Stomach (tissue), 9 donors: ENCODE results near the gene DOCK3. TPM values are rescaled to one million over a fixed set of nuclear protein-coding genes. Genes with fewer than 3 reads are reported as not detected.
"Not testable (repeated sequence)": the region's sequence is repeated elsewhere in the genome, so short reads cannot be mapped to it uniquely, and the experiment has no call there.

Source experiments
- DNase-seq, 2 donors: peaks; one replicate each; pipeline versions ENCODE4 v3.0.0 to v3.0.0-alpha.2; 2013 to 2019
- H3K27ac ChIP-seq, 5 donors: fragments of 200-600 bp in 4 of 5; sonication (generic) in 4 of 5; one replicate each; pipeline ENCODE4 v1.5.1; 2013 to 2019; ENCODE audit warnings: mild to moderate bottlenecking in 1 of 5, moderate library complexity in 1 of 5
- H3K27me3 ChIP-seq, 3 donors: fragments of 200-600 bp; sonication (generic); one replicate each; pipeline ENCODE4 v1.5.1; 2017 to 2019; ENCODE audit warnings: mixed run types in 1 of 3
- H3K36me3 ChIP-seq, 4 donors: fragments of 200-600 bp; sonication (generic); 1 replicate in 3 of 4; 2 replicates in 1 of 4; pipeline ENCODE4 v1.5.1; 2016 to 2019
- H3K4me1 ChIP-seq, 4 donors: fragments of 200-600 bp; sonication (generic); one replicate each; pipeline ENCODE4 v1.5.1; 2016 to 2019
- H3K4me3 ChIP-seq, 4 donors: fragments of 200-600 bp; sonication (generic) in 3 of 4; one replicate each; pipeline ENCODE4 v1.5.1; 2016 to 2019; ENCODE audit warnings: mild to moderate bottlenecking in 1 of 4
- H3K9me3 ChIP-seq, 4 donors: fragments of 200-600 bp; sonication (generic); one replicate each; pipeline ENCODE4 v1.5.1; 2016 to 2019
- CTCF ChIP-seq, 7 experiments: fragments of 450-650 bp in 4 of 7; fragments of 200-600 bp in 3 of 7; sonication (generic) in 3 of 7; IDR thresholded peaks; one replicate each; pipeline ENCODE4 v1.5.1; 2016 to 2019; ENCODE audit warnings: antibody characterized with exemption in 7 of 7, control low read depth in 2 of 7, mild to moderate bottlenecking in 1 of 7
- EP300 ChIP-seq: sonication (generic); formaldehyde crosslinking; IDR thresholded peaks from one replicate; pipeline ENCODE4 v1.6.1; 2017; ENCODE audit warnings: antibody characterized with exemption
- POLR2A ChIP-seq, 4 donors: fragments of 450-650 bp; IDR thresholded peaks; one replicate each; pipeline ENCODE4 v1.6.1; 2016; ENCODE audit warnings: antibody characterized with exemption in 4 of 4, control low read depth in 2 of 4, mild to moderate bottlenecking in 1 of 4, moderate library complexity in 1 of 4
- POLR2AphosphoS5 ChIP-seq, 3 donors: sonication (generic); formaldehyde crosslinking; IDR thresholded peaks; one replicate each; pipeline ENCODE4 v1.6.1; 2016; ENCODE audit warnings: antibody characterized with exemption in 3 of 3
- WGBS, 5 donors: extraction: QIAGEN DNeasy Blood & Tissue Kit in 3 of 5; methylation state at CpG; one replicate each; pipeline versions ENCODE4 v1.1.5 to v1.1.7; 2013 to 2018; 5-methylcytosine and 5-hydroxymethylcytosine counted together
- intact Hi-C: fragments of 100-400 bp; cut with DNase I; formaldehyde crosslinking; loops from one replicate; pipeline ENCODE4 v1.15.1; 2023; ENCODE audit warnings: low total_unique reads
- polyA plus RNA-seq, 3 donors: library from polyadenylated mRNA; stranded (reverse); fragments of 200-250 nt; gene quantifications; one replicate each; pipeline ENCODE4 v1.2.3, GENCODE V29; 2013
- total RNA-seq, 5 donors: library from RNA; depleted of rRNA; stranded (reverse); fragments of >200 nt; gene quantifications; one replicate each; pipeline versions ENCODE4 v1.1.0 to v1.2.3, GENCODE V29; 2014 to 2016
- donor health status: healthy with polysubstance abuse.
- donor health status: Bipolar disorder and iron deficiency.
- donor health status: healthy.

DOCK3 gene
- total and polyA plus RNA-seq, 8 donors, result 0.06 to 2.3 (median 1.0) TPM; not detected in 2

DNA sequence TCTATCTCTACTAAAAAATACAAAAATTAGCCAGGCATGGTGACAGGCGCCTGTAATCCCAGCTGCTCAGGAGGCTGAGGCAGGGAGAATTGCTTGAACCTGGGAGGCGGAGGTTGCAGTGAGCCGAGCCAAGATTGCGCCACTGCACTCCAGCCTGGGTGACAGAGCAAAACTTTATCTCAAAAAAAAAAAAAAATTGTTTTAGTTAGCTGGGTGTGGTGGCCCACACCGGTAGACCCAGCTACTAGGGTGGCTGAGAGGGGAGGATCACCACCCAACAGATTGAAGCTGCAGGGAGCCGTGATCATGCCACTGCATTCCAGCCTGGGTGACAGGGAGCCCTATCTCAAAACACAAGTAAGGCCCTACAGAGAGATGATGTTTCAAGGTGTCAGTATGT is 712.6 kb downstream of the DOCK3 start:
- 32 to 51% (median 37%) methylated on average over 6 of the region's 6 CpGs for WGBS, 5 donors
- peak in 2 of 3 donors; percentile 12 to 21 for TF ChIP-seq POLR2AphosphoS5 (IDR thresholded peaks at IDR 0.05)
- DNase-seq, result peak; percentile 43 to 55
- H3K4me1 ChIP-seq, result peaks cover 59 to 77% (median 76%) of the 10 kb centered on the region in 4 donors
- H3K9me3 ChIP-seq, H3K27me3 ChIP-seq: not testable (repeated sequence)
- H3K36me3 ChIP-seq, result peaks cover 13 to 27% (median 26%) of the 10 kb centered on the region in 4 donors
- H3K27ac ChIP-seq, result peak overlapping the region; percentile 48 to 97 (median 94)
- peak overlapping the region in 3 of 4 donors; percentile 85 to 90 (median 90) for H3K4me3 ChIP-seq
- intact Hi-C loops, result loop anchor here (10.0 kb wide), 1 partner anchor 762 kb away; no protein-coding TSS in a partner anchor

DNA sequence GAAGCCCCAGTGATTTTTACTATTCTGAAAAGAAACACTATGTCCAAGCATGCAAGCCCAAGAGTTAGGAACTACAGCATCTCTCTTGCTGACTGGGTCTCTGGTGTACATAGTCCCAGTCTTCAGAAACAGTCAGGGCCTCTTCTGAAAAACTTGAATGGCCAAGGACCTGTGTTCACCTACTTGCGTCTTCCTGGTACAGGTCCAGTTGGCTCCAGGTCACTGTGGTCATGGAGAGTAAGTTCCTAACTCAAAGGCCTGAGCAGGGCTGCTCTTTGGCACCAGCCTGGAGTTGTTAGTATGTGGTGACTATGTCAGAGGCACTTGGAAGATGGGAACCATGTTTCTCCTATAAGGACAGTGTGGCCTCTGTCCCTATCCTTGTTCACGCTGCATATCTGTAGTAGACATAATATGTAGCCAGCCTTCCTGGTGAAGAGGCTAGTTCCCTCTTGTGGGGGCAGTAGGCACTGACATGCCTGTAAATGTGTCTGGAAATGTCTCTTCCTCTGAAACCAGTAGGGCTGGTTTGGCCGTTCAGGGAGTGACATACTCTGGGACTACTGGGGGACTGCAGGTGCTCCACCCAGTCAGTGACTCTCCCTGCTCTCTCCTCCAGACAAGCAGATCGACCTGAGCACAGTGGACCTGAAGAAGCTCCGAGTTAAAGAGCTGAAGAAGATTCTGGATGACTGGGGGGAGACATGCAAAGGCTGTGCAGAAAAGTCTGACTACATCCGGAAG is 713.7 kb downstream of the DOCK3 start:
- Histone ChIP-seq H3K36me3 (peaks cover 23 to 39% (median 37%) of the 10 kb centered on the region in 4 donors), H3K4me1 (peaks cover 71 to 84% (median 81%) of the 10 kb centered on the region in 4 donors), H3K9me3 (no peaks in the 10 kb centered on the region), H3K4me3 (peak overlapping the region in 2 of 4 donors; percentile 11 to 90), H3K27me3 (no peaks in the 10 kb centered on the region), H3K27ac (peak overlapping the region in 4 of 5 donors; percentile 85 to 97 (median 94))
- TF ChIP-seq POLR2A (IDR thresholded peaks at IDR 0.05) (no peak), CTCF (IDR thresholded peaks at IDR 0.05) (peak in 1 of 7 experiments; percentile 9), POLR2AphosphoS5 (IDR thresholded peaks at IDR 0.05) (peak in 2 of 3 donors; percentile 20 to 30), EP300 (no peak)
- WGBS, 5 donors, result 38 to 59% (median 47%) methylated on average over 6 of the region's 6 CpGs
- peak; percentile 41 to 84 for DNase-seq
- intact Hi-C loops, result loop anchor here (10.0 kb wide), 1 partner anchor 764 kb away; no protein-coding TSS in a partner anchor

DNA sequence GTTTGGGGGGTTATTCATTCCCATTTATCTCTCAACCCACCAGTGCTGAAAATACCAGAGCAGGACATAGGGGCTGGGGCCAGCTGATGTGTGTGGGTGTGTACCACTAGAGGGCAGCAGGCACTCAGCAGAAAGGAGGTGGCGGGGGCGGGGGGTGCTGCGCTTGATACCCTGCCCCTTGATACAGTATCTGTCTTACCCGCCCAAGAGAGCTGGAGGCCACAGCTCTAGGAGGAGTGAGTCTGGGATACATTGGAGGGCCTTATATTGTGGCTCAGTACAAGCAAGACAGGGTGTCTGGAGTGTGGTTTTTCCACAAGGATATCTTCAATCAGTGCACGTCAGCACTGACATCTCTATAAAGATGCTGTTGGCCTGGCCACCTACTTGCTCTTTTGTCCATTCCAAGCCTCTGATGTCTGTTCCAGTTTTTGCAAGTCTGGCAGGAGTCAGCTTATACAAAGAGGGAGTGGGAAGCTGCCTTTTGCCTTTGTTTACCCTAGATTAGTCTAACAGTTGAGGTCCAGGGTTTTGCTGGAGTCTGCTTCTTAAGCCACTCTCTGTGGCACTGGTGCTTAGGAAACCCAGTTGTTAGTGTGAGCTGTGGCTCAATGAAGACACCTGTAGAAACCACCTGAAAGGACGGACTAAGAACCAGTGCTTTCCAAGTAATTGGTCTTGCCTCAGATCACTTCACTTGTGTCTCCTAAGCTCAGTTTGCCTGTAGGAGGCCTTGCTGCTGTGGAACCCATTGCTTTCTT is 714.9 kb downstream of the DOCK3 start:
- 32 to 55% (median 39%) methylated on average over 6 of the region's 6 CpGs for WGBS, 5 donors
- H3K27ac ChIP-seq, result peak overlapping the region in 4 of 5 donors; percentile 25 to 95 (median 88)
- H3K27me3 ChIP-seq, result no peaks in the 10 kb centered on the region
- no peak for TF ChIP-seq POLR2A (IDR thresholded peaks at IDR 0.05)
- TF ChIP-seq CTCF (IDR thresholded peaks at IDR 0.05), result peak in 5 of 7 experiments; percentile 18 to 76 (median 71)
- TF ChIP-seq POLR2AphosphoS5 (IDR thresholded peaks at IDR 0.05), result no peak
- no peak for TF ChIP-seq EP300
- H3K4me1 ChIP-seq, result peaks cover 73 to 86% (median 83%) of the 10 kb centered on the region in 4 donors
- H3K4me3 ChIP-seq, result no peak overlapping the region
- peaks cover 33 to 50% (median 49%) of the 10 kb centered on the region in 4 donors for H3K36me3 ChIP-seq
- peak; percentile 64 to 78 for DNase-seq
- no peaks in the 10 kb centered on the region for H3K9me3 ChIP-seq
- intact Hi-C loops, result loop anchor here (10.0 kb wide), 1 partner anchor 765 kb away; no protein-coding TSS in a partner anchor

GRCh38 chr3:51390246-51391074 is 715.7 kb downstream of the DOCK3 start:
- Histone ChIP-seq H3K4me3 (peak overlapping the region; percentile 70 to 93 (median 85)), H3K27ac (peak overlapping the region; percentile 71 to 95 (median 86)), H3K27me3 (no peaks in the 10 kb centered on the region), H3K9me3 (no peaks in the 10 kb centered on the region), H3K4me1 (peaks cover 81 to 93% (median 91%) of the 10 kb centered on the region in 4 donors), H3K36me3 (peaks cover 42 to 59% (median 57%) of the 10 kb centered on the region in 4 donors)
- 27 to 36% (median 29%) methylated on average over 28 to 29 of the region's 29 CpGs for WGBS, 5 donors
- intact Hi-C loops, result no loop called here
- TF ChIP-seq POLR2A (IDR thresholded peaks at IDR 0.05), result no peak
- peak in 1 of 7 experiments; percentile 86 for TF ChIP-seq CTCF (IDR thresholded peaks at IDR 0.05)
- DNase-seq, result no peak
